HG03066 (cell line): ENCODE results near the gene C9orf72.

Source experiments
- ATAC-seq: cut with Tn5 transposase; IDR thresholded peaks from one replicate; pipeline ENCODE4 v1.9.1; 2021; ENCODE audit warnings: low read depth; ENCODE audit not compliant: unreplicated experiment

Gene C9orf72

DNA sequence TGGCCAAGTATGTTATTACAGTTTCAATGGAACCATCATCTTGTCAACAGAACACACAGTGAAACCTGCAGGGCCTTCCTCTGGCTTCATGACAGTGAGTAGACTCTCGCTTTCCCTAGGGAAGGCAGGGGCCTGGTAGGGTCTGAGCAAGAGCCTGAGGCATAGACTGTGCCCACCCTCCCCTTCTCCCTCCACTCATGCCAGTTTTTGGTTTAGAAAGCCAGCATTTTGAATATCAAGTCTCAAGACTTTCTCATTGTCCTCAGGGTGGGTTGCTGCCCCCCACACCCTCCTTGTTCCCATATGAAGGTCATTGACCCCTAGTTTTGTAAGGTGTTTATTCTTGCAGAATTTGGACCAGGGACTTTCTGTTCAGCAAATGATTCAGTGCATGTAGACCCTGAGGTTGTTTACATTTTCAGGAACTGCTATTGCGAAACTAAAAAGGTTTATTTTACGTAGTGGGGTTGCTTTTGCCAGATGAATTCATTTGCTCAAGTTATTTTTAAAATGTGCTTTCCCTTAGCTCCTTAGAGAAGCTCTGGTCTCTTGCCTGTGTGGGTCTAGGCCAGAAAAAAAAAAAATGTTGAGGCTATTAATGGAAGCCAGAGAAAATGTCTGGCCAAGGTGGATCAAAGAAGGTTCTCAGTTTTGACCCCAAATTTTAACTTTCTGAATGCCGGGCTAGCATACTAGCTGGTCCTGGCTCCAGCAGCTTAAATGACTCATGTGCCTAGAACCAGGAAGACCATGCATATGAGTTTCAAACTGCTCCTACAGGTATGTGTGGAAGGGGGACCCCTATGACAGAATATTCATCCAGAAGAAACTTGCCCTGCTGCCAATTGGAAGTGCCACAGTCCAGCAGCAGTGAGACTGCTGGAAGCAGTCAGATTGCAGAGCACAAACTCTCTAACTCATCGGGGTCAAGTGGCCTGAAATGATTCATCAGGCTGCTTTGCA, 33.5 kb downstream of the C9orf72 start:
- no peak for ATAC-seq

DNA sequence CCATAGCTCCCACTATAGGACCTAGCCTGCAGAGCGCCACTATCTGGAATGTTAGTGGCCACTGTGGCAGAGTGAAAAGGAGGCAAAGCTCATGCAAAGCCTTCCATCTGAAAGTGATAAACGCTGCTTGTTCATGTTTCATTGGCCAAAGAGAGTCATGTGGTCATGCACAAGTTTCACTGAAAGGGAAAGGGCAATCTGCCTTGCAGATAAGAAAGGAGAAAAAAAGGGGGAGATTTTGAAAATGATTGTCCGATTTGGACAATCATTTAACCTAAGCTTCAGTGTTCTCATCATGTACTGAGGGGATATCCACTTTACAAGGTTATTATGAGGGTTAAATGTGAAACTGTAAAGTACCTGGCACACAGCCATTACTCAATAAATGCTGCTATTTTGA, 34.6 kb downstream of the C9orf72 start:
- ATAC-seq = peak; percentile 33

DNA sequence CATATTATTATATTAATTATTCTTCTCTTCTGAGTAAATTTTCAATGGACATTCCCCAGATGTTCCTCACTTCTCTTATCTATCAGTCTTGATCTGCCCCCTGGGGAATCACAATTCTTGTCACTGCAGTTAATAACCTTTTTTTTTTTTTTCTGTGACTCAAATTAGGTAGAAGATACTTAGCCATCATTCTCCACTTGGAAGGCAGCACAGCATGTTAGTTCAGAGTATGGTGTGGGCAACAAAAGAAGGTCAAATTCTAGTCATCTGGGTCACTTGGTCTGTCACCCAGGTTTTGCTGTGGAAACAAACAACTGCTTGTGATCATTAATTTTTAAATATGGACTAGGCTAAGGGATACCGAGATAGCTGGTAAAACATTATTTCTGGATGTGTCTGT, 35.5 kb downstream of the C9orf72 start:
- no peak for ATAC-seq

DNA sequence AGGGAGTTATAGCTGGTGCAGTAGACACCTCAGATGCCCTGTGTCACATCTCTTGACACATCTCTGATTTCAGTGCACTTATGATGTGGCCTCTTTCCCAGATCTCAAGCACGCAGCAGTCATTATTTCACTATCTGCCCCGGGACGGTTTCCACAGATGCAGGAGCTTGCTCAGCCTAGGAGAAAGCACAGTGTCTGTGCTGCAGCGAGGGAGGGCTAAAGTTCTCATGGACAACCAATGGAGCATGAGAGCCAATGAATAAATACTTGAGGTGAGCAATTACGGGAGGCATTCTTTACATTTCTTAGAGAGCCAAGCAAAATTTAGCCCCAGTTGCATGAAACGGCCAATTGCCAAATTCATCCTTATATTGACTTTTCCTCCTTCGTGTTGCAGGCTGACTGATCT, 36.2 kb downstream of the C9orf72 start:
- no peak for ATAC-seq

DNA sequence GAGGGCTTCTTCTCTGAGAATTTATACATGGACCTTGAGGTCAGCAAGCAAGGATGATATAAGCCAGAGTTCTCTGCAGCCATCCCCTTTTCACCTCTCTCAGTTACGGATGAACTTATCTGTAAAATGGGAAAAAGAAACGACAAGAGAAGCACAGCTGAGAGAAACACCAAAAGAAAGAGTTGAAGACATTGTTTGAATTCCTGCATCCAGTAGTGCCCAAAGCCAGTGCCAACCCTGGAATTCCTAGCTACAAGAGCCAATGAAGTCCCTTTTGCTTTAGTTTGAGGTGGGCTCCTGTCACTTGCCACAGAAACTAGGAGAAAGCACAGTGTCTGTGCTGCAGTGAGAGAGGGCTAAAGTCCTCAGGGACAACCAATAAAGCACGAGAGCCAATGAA, 37.1 kb downstream of the C9orf72 start:
- no peak for ATAC-seq

DNA sequence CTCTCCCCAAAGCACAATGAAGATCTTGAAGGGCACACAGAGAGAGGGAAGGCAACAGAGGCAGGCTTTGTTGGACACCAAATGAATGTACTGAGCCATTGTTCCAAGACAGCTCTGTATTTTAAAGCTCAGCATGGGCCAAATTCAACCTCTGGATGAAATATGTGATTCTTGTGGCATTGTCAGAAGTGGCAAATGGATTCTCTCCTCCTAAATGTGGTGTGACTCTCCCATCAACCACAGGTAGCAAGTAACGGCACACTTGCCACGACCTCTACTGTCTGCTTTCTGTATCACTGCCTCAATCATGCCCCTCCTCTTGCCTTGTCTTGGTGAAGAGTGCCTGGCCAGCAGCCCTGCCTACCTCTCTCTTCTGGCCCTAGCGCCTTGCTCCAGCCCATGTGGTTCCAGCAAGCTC, 37.6 kb downstream of the C9orf72 start:
- no peak for ATAC-seq

DNA sequence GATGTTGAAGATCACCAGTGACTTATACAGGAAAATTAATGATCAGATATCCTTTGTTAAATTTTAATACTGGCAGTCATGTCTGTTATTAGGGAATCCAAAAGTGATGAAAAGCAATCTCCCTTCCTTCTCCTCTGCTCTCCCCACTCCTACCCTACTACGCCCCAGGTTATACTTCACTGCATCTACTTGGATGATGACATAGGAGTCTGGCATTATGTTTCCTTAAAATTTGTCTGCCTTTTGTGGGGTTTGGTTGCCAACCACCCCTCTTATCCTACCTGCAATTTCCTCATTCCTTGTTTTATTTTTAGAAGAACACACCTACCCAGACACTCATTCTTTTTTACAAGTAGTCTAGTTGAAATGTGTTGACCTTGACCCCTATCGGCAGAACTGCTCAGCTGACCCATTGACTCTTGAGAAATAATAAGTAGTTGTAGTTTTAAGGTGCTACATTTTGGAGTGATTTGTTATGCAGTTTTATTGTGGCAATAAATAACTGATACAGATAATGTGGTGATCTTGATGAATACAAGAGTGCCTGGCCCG, 38.5 kb downstream of the C9orf72 start:
- no peak for ATAC-seq

DNA sequence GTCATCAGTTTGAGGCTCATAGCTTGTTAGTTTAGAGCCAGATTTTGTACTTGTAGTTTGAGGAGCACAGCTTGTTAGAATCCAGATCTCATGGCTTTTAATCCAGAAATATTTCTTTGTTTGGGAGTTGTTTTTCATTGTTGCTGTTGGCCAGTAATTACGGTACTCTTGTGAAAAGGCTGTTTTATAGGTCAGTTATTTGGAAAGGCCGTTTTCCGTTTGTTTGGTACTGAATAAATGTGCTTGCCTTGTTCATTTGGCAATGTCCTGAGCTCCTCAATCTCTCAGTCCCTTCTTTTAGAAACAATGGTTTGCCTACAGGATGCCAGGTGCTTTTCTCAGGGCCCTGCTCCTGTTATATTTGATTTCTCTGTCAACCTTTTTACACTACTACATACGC, 39.1 kb downstream of the C9orf72 start:
- ATAC-seq = no peak

DNA sequence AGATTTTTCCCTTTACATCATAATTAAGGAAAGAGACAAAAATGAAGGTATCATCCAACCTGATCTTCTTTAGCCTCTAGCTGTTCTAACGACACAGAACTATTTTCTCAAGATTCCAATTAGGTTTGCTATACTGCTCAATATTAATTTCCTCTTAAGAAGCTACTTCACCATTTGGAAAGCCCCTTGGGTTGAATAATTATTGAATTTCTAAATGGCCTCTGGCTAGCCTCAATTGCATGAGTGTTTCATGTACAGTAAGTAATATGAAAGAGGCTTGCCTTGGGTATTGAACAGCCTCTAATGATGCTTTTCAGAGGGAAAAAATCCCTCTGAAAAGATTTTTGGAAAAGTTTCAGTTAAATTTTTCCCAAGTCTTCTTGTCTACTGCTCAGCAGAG, 40.0 kb downstream of the C9orf72 start:
- no peak for ATAC-seq

DNA sequence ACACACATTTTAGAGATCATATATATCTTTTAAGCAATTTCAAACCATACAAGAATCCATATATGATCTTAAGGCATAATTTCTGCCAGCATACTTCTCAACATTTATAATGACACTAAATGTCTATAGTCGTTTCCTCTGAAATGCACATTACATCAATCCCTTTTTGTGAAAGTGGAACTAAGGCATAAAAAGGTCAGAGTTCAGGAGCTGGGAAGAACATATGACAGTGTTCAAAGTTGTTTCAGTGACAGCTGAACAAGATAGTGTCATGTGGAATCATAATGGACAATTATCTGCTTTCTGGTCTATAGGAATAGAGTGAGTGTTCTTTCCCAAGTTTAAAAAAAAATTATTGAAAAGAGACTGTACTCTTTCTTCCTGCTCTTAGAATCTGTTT, 41.2 kb downstream of the C9orf72 start:
- no peak for ATAC-seq

DNA sequence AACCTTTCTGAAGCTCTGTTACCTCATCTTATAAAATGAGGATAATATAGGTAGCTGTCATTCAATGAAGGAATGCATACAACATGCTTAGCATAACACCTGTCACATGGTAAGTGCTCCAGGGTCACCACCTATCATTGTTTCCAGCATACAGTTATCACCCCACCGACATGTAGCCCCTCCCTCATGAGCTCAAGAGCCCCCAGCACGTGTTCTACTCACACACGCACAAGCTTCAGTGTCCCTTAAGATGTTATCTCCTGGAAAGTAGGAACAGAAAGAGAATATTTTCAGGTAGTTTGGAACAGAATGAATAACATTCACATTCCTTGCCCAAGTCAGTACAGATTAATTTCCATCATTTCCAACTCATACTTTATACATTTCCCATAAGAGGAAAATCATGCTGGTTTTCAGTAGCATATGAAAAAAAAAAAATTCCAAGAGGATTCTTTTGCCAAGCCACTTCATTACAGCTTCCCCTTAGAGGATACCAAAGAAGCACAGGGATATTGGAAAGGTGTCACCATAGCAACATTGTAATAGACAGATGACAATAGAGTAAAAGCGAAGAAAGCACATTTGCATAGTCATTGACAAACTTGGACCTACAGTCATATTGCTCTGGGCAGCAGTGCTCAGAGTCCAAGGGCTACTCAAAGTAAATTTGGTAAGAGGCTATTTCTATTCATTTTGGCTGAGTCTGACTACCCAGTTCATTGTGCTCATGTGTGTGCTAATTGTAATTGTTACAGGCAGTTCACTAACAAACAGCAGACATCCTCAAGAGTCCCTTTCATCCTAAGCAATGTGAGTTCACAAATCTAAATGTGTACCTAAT, 42.1 kb downstream of the C9orf72 start:
- no peak for ATAC-seq

DNA sequence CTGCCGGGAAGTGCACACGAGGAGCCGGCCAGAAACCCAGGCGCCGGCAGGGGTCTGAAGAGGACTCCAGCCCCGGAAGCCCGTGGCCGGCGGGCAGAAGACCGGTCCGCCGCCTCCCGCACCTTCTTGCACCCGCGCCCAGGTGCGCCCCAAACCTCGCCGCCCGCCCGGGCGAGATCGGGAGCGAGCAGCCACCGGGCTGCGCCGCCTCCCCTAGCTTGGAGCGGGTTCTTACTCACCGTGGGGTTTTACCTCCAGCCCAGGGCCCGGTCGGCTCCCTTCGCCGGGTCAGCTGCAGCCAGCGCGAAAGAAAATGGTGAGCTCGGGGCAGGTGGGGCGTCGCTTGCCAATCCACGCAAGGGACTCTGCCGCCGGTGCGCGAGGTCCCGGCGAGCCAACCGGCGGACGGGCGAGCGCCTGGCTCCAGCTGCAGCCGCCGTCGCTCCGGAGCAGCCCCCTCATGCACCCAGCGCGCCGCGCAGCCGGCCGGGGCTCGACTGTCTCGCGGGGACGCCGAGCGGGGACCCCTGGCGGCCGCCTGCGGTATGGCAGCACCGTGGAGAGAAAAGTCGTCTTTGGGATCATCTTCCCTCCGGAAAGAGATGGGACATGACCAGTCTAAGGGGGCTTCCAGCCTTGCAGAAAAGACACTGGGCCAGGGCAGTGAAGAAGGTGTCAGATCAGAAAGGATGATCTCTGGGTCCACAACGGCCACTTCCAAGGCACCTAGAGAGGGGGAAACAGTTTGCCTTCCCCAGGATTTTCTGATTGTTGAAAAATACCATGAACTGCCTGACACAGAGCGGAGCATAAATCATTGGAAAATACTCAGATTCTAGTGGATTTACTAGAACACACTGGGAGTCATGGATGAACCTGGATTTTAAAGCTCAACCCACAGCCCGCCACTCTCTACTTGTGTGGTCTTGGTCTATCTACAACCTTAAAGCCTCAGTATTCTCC, 43.7 kb downstream of the C9orf72 start, which contains the start of gene MOB3B:
MOB3B (minus strand) TSS at position 499 of the 963 bp plus-strand sequence. CDS start 74,264 bp downstream, outside the sequence.
- ATAC-seq = peak; percentile 52

DNA sequence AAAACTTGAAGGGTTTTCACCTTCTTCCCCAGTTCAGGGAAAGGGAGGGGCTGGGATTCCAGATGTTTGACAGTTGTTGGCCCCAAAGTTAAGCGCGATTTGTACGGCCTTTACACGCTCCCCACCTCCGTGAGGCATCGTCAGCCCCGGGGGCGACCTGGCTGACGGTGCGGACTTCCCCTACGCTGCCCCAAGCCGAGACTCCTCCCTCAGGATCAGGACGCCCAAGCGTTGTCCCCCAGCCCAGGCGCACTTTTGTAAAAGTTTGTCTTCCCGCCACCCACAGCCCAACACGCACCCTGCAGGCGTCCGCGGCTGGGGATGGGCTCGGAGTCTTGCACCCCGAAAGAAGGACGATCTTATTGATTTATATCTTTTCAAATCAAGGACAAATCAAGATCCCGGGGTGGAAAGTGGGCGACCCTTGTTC, 44.4 kb downstream of the C9orf72 start:
- peak; percentile 50 for ATAC-seq

DNA sequence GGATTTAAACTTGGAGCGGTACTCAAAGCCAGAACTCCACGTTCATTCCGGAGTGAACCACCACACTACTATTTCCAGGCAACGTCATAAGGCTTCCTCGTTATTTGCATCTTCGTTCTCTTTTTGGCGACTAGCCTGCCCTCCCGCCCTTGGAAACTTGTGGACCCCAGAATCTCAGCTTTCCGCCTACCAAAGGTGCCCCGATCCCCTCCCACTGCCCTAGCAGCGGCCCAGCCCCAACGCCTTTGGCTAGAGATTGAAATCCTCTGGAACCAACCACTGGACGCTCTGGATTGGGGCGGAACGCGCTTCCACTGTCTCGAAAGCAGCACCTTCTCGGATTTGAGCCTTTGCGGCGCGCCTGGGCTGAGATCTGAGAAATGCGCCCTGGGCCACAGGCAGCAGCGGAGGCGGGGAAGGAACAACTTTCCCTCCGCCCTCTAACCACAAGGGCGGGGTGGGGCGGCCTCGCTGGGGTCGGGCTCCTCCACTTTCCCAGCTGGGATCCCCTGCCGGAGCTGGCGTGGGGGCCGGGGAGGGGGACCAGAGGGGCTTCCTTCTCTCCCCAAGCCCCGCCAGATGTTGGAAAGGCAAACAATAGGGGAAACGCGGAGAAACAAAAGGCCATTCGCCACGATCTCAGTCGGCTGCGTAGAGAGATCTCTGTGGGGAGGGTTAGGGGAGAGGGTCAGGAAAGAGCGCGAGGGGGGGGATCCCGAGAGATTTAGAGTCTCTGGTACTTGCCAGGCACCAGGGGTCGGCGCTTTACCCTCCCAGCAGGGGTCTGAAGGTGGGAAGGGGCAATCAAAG, 45.0 kb downstream of the C9orf72 start:
- peak; percentile 47 for ATAC-seq

DNA sequence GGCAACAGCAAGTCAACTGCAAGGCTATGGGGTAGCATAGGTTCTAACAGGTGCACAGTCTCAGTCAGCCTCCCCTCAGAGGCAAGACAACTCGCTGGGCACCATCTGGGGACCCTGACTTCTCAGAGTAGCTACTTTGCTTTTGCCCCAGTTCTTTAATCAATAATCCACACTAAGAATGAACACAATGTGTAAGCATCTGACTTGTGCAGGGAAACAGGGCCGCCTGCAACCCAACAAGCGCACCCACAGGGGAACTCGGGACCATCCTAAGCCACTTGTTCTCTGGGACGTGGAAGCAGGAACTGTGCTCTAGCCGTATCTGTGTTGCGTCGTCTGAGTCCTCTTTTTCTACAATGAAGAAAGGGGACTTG, 45.6 kb downstream of the C9orf72 start:
- no peak for ATAC-seq

DNA sequence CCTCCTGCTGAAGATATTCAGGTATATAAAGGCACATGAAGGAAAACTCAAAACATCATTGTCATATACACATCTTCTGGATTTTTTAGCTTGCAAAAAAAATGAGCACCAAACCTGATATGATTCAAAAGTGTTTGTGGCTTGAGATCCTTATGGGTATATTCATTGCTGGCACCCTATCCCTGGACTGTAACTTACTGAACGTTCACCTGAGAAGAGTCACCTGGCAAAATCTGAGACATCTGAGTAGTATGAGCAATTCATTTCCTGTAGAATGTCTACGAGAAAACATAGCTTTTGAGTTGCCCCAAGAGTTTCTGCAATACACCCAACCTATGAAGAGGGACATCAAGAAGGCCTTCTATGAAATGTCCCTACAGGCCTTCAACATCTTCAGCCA, 49.0 kb downstream of the C9orf72 start, which contains the start of gene IFNK:
IFNK (plus strand) TSS at position 55 of the 400 bp plus-strand sequence; CDS start at position 102, 47 bp downstream.
- no peak for ATAC-seq

DNA sequence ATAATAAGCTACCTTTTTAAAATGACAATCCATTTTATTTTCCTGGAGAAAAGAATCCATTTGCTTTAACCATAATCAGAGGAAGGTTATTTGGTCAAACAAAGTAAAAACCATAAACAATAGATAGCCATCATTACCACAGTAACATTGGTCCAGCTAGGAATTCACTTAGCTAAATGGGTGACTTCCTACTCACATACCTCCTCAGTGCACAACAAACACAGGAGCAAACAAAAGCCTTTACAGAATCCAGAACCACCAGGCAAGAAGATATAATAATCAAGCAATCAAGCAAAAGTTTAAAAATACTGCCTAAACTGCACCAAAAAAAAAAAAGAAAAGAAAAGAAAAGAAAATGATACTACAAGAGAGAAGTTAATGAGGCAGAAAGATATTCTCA, 50.1 kb downstream of the C9orf72 start:
- ATAC-seq = no peak

DNA sequence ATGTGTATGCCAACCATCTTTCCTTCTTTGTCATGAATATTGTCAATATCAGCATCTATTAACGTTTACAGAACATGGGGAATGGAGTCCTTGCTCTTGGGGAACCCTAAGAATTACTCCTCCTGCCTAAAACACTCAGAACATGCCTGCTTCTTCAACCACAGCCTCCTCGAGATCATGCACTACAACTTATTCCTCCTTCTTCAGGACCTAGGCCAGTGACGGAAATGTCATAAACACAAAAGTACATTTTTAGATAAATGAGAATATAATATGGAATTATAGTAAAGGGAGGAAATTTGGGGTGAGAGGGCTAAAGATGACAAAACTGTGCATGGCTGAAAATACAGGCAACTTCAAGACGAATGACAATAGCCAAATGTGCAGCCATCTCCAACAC, 52.3 kb downstream of the C9orf72 start:
- ATAC-seq = no peak
